HepG2 (cell line): Measurements from ENCODE around the gene RASA3. TPM values are rescaled to one million over a fixed set of nuclear protein-coding genes. Genes with fewer than 3 reads are reported as not detected.

ENCODE experiments used
- ATAC-seq: fragments of 200-7000 bp; cut with Tn5 transposase; 3 replicates; pipeline ENCODE4 v1.9.1; 2020; ENCODE audit warnings: mild to moderate bottlenecking, moderate library complexity
- BruUV-seq: library from RNA; stranded (reverse); fragments of 400-500 nt; replicated peaks from 2 replicates; lab custom pipeline; 2021; lab: Mats Ljungman, UMichigan
- CTCF ChIA-PET: fragments of 300-600 bp; formaldehyde crosslinking; extraction: SDS; loops from one replicate; lab custom pipeline; 2021; ENCODE audit warnings: low total read pairs, inconsistent platforms, low intra/inter-chr PET ratio; lab: Yijun Ruan, JAX
- POLR2A ChIA-PET: fragments of 350-600 bp; sonication (Branson Sonifier 250); formaldehyde crosslinking; loops from one replicate; lab custom pipeline; 2020; ENCODE audit warnings: antibody characterized with exemption, inconsistent platforms; lab: Yijun Ruan, JAX
- DNase-seq: peaks from one replicate; pipeline ENCODE4 v3.0.0-alpha.2; 2015; ENCODE audit warnings: low spot score
- FAIRE-seq: peaks from 3 replicates; lab custom pipeline; 2011; peaks lifted over from hg19 to GRCh38; lab: Jason Lieb, UNC
- H2AFZ ChIP-seq: one replicate; pipeline ENCODE4 v1.6.1; 2011; ENCODE audit warnings: low read length, inconsistent platforms
- H3K27ac ChIP-seq: fragments of 300-600 bp; 3 replicates; pipeline ENCODE4 v1.8.0; 2011; ENCODE audit warnings: mixed run types, mild to moderate bottlenecking, mixed read lengths, low read length, inconsistent platforms; ENCODE audit not compliant: insufficient read depth; ENCODE audit errors: extremely low read length
- H3K27me3 ChIP-seq, 2 experiments: fragments of 200-600 bp in 1 of 2; 2 replicates in 1 of 2; 3 replicates in 1 of 2; pipeline versions ENCODE4 v1.6.0 to v1.8.0; 2011; ENCODE audit warnings: low read length in 2 of 2, mild to moderate bottlenecking in 2 of 2, moderate library complexity in 2 of 2, inconsistent platforms in 1 of 2; ENCODE audit not compliant: insufficient read depth in 2 of 2, control insufficient read depth in 1 of 2
- H3K36me3 ChIP-seq, 2 experiments: fragments of 200-600 bp in 1 of 2; replicated peaks in 1 of 2; 2 replicates in 1 of 2; 3 replicates in 1 of 2; pipeline versions ENCODE4 v1.5.1 to v1.8.0; 2011; ENCODE audit warnings: low read length in 2 of 2, inconsistent platforms in 1 of 2; ENCODE audit not compliant: insufficient read depth in 2 of 2, control insufficient read depth in 1 of 2
- H3K4me1 ChIP-seq: 2 replicates; pipeline ENCODE4 v1.5.1; 2012; ENCODE audit warnings: low read length, inconsistent platforms; ENCODE audit not compliant: insufficient read depth
- H3K4me2 ChIP-seq: 2 replicates; pipeline ENCODE4 v1.6.0; 2011; ENCODE audit warnings: low read depth, low read length, inconsistent platforms
- H3K4me3 ChIP-seq, 3 experiments: fragments of 200-600 bp in 1 of 3; sonication (generic), shearing (Covaris generic) in 1 of 3; replicated peaks in 1 of 3; 2 replicates each; pipeline ENCODE4 v1.5.1; 2011 to 2016; ENCODE audit warnings: low read length in 3 of 3, inconsistent platforms in 2 of 3, low read depth in 2 of 3, mild to moderate bottlenecking in 2 of 3, control low read depth in 1 of 3, mixed read lengths in 1 of 3; ENCODE audit not compliant: insufficient read depth in 1 of 3
- H3K79me2 ChIP-seq: one replicate; pipeline ENCODE4 v1.6.1; 2011; ENCODE audit warnings: low read length, inconsistent platforms; ENCODE audit not compliant: insufficient read depth
- H3K9ac ChIP-seq: 2 replicates; pipeline ENCODE4 v1.6.0; 2011; ENCODE audit warnings: mild to moderate bottlenecking, low read depth, low read length, inconsistent platforms; ENCODE audit not compliant: insufficient read depth
- H3K9me3 ChIP-seq: 2 replicates; pipeline ENCODE4 v1.5.1; 2012; ENCODE audit warnings: mild to moderate bottlenecking, low read length
- H4K20me1 ChIP-seq: 2 replicates; pipeline ENCODE4 v1.6.0; 2011; ENCODE audit warnings: inconsistent platforms, mild to moderate bottlenecking, low read length, moderate library complexity; ENCODE audit not compliant: insufficient read depth
- EP300 ChIP-seq, 3 experiments: sonication (generic) in 1 of 3; formaldehyde crosslinking in 1 of 3; IDR thresholded peaks; 2 replicates each; pipeline versions ENCODE4 v1.5.1 to v1.6.1; 2011 to 2020; ENCODE audit warnings: low read depth in 2 of 3, low read length in 2 of 3, borderline replicate concordance in 1 of 3, improper control_type of control experiment in 1 of 3, mild to moderate bottlenecking in 1 of 3, missing genetic modification reagents in 1 of 3, moderate library complexity in 1 of 3
- SIN3B ChIP-seq: fragments of 150-350 bp; IDR thresholded peaks from 2 replicates; pipeline ENCODE4 v1.6.1; 2014; ENCODE audit warnings: low read length
- SOX5 ChIP-seq: IDR thresholded peaks from 2 replicates; pipeline ENCODE4 v1.6.1; 2016; ENCODE audit warnings: borderline replicate concordance
- TAF1 ChIP-seq: sonication (generic); formaldehyde crosslinking; IDR thresholded peaks from 2 replicates; pipeline ENCODE4 v1.4.0; 2020; ENCODE audit warnings: missing genetic modification reagents
- TBX2 ChIP-seq: sonication (generic); formaldehyde crosslinking; IDR thresholded peaks from 2 replicates; pipeline ENCODE4 v1.5.0; 2020; ENCODE audit warnings: missing genetic modification reagents, mild to moderate bottlenecking, borderline replicate concordance
- YY1 ChIP-seq: IDR thresholded peaks from 2 replicates; pipeline ENCODE4 v1.6.1; 2011; ENCODE audit warnings: low read length, low read depth, moderate library complexity, mild to moderate bottlenecking; ENCODE audit not compliant: insufficient read depth, insufficient replicate concordance
- ZBTB7A ChIP-seq: sonication (generic); formaldehyde crosslinking; IDR thresholded peaks from 2 replicates; pipeline ENCODE4 v1.8.0; 2022; ENCODE audit warnings: mild to moderate bottlenecking, missing genetic modification reagents
- ZFX ChIP-seq: sonication (generic); formaldehyde crosslinking; IDR thresholded peaks from 2 replicates; pipeline ENCODE4 v1.4.0; 2020; ENCODE audit warnings: mild to moderate bottlenecking, low read depth, missing genetic modification reagents, moderate library complexity
- ZNF10 ChIP-seq: sonication (generic); formaldehyde crosslinking; IDR thresholded peaks from 2 replicates; pipeline ENCODE4 v1.4.0; 2020; ENCODE audit warnings: mild to moderate bottlenecking, low read depth, missing genetic modification reagents, borderline replicate concordance
- ZNF430 ChIP-seq: sonication (generic); formaldehyde crosslinking; IDR thresholded peaks from 2 replicates; pipeline ENCODE4 v1.9.0; 2021; ENCODE audit warnings: mild to moderate bottlenecking, missing genetic modification reagents
- ZNF543 ChIP-seq: sonication (generic); formaldehyde crosslinking; IDR thresholded peaks from 2 replicates; pipeline ENCODE4 v1.4.0; 2020; ENCODE audit warnings: mild to moderate bottlenecking, missing genetic modification reagents
- ZNF660 ChIP-seq: sonication (generic); formaldehyde crosslinking; IDR thresholded peaks from 2 replicates; pipeline ENCODE4 v1.5.1; 2020; ENCODE audit warnings: mild to moderate bottlenecking, low read depth, missing genetic modification reagents, borderline replicate concordance
- whole genome bisulfite sequencing: methylation state at CpG from one replicate; pipeline ENCODE4 v1.1.6; 2017; ENCODE audit warnings: low lambda C conversion rate; 5-methylcytosine and 5-hydroxymethylcytosine counted together
- in situ Hi-C: cut with HindIII; loops from 2 replicates; pipeline ENCODE4 v1.10.0; 2017; ENCODE audit warnings: low pct_unique_long_range_greater_than_20kb; ENCODE audit not compliant: extremely low pct_ligation_motif_present
- intact Hi-C: fragments of 100-400 bp; cut with micrococcal nuclease; formaldehyde crosslinking; loops from one replicate; pipeline ENCODE4 v1.10.0; 2022; ENCODE audit not compliant: unreplicated experiment
- polyA plus RNA-seq, 8 experiments: library from polyadenylated mRNA; depleted of rRNA in 3 of 8; stranded (reverse) in 7 of 8; unstranded in 1 of 8; fragments of >200 nt; fragmentation: Illumina TruSeq in 4 of 8; extraction: Trizol in 4 of 8; gene quantifications; 2 replicates each; pipeline versions ENCODE4 v1.2.1 to v1.2.3, GENCODE V29; 2011 to 2016; ENCODE audit warnings: low read depth in 4 of 8, missing spikeins in 1 of 8, mixed read lengths in 1 of 8; ENCODE audit not compliant: insufficient read depth in 1 of 8
- total RNA-seq, 5 experiments: library from RNA; depleted of rRNA; stranded (reverse); fragments of >200 nt; fragmentation: Illumina TruSeq; extraction: Trizol; gene quantifications; 2 replicates each; pipeline ENCODE4 v1.2.3, GENCODE V29; 2016; ENCODE audit warnings: low read depth in 1 of 5
- TF ChIP-seq, protein P1 (sequence below): sonication (generic); formaldehyde crosslinking; IDR thresholded peaks from 2 replicates; pipeline ENCODE4 v1.4.0; 2020; ENCODE audit warnings: missing genetic modification reagents
- TF ChIP-seq, protein P2 (sequence below): sonication (generic); formaldehyde crosslinking; IDR thresholded peaks from 2 replicates; pipeline ENCODE4 v1.4.0; 2020; ENCODE audit warnings: missing genetic modification reagents
- TF ChIP-seq, protein P3 (sequence below): sonication (generic); formaldehyde crosslinking; IDR thresholded peaks from 2 replicates; pipeline ENCODE4 v1.5.0; 2020; ENCODE audit warnings: mild to moderate bottlenecking, missing genetic modification reagents

RASA3 gene
- total and polyA plus RNA-seq, 2 of the 13 experiments (the other 11 are each of a cell fraction or from before 2014, with no cell fraction given), result 0.05 TPM; not detected in 1

DNA sequence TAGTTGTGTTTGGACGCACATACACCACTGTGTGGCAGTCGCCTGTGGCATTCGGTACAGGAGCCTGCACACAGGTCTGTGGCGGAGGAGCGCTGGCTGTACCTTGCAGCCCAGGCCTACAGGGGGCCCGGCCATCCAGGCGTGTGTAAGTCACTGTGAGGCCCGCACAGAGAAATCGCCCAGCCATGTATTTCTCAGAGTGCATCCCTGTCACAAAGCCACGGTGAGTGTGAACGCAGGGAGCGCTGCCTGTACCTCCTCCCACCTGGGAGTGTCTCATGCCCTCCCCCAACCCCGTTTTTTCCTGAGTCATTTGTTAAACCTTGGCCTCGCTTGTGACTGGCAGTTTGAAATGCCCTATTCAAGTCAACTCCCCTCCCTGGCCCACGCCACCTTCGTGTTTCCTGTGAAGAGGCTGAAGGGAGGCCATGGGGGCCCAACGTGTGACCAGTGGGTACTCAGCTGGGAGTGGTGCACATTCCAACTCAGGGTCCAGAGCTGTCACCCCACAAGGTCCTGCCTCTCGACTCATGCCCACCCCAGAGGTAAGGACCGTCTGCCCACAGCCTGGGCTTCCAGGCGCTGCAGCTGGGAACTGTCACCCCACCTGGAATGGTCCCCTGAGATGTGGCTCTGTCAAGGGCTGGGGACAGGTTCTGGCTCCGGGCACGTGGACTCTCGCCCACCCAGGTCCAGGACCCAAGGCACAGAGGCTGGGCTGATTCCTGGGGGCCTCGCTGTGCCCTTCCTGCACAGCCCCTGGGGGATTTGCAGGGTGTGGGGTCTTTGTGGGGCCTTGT is 11.6 kb upstream of the RASA3 start (continued):
- peak; percentile 23; the same call in 1 of the 2 replicates for TF ChIP-seq ZFX (CRISPR knock-in tag)
- TF ChIP-seq YY1, result peak; percentile 13

DNA sequence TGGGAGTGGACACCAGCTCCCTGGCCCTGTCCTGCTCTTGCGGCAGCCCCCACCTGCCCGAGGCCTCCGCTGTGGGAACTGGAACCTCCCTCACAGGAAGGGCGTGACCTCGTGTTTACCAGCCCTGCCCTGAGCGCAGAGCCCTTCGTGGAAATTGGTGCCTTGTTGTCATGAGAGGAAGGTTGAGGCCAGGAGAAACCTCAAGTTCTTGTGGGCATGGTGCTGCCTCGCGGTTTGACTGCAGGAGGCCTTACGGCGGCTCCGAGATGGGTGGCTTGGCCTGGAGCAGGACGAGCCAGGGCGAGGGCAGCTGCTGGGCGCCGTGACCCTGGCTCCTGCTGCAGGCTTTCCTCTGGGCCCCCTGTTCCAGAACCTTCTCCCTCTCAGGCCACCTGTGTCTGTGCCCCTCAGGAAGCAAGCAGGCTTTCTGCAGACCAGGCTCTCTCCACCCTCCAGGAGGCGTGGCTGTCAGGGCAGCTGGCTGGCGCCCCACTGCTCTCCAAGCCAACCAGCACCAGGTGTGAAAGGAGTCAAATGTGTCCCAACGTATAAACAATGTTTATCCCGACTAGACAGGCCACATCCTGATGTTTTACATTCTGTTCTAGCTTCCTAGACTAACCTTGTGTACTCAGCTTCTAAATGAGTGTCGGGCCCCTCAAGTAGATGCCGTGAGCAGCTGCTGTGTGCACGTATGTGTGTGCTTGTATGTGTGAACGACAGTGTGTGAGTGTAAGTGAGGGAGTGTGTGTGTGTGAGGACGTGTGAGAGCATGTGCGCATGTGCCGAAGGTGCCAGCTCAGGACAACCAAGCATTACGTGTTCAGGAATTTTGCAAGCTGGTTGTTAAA is 10.4 kb upstream of the RASA3 start:
- Histone ChIP-seq H3K27me3 (peaks cover 8 to 24% of the 10 kb centered on the region in 2 experiments; a peak in 4 of 5 replicates), H3K9me3 (no peaks in the 10 kb centered on the region), H3K4me2 (no peak overlapping the region), H2AFZ (no peak overlapping the region), H4K20me1 (no peaks in the 10 kb centered on the region), H3K36me3 (no peaks in the 10 kb centered on the region), H3K4me1 (no peaks in the 10 kb centered on the region), H3K9ac (no peak overlapping the region), H3K4me3 (no peak overlapping the region), H3K27ac (no peak overlapping the region), H3K79me2 (no peaks in the 10 kb centered on the region)
- DNase-seq, result no peak
- intact Hi-C loops (loop anchor here (1.0 kb wide), 1 partner anchor 83 kb away; no protein-coding TSS in a partner anchor), in situ Hi-C loops (loop anchor here (5.0 kb wide), 1 partner anchor 84 kb away; no protein-coding TSS in a partner anchor)
- BruUV-seq, result no TSS peak
- WGBS, result 36% methylated on average over 13 of the region's 28 CpGs
- CTCF ChIA-PET, result interaction anchor here (1.7 kb wide), 1 partner anchor 84 kb away, joined by 12 read pairs; no protein-coding TSS in a partner anchor
- FAIRE-seq, result no peak
- ATAC-seq, result no peak
- POLR2A ChIA-PET, result no interaction called here
- TF ChIP-seq ZNF660 (CRISPR knock-in tag), result no peak
- TF ChIP-seq, protein P1, sequence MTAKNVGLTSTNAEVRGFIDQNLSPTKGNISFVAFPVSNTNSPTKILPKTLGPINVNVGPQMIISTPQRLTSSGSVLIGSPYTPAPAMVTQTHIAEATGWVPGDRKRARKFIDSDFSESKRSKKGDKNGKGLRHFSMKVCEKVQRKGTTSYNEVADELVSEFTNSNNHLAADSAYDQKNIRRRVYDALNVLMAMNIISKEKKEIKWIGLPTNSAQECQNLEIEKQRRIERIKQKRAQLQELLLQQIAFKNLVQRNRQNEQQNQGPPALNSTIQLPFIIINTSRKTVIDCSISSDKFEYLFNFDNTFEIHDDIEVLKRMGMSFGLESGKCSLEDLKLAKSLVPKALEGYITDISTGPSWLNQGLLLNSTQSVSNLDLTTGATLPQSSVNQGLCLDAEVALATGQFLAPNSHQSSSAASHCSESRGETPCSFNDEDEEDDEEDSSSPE (CRISPR knock-in tag), result no peak
- no peak for TF ChIP-seq TAF1 (CRISPR knock-in tag)
- no peak for TF ChIP-seq TBX2 (CRISPR knock-in tag)
- TF ChIP-seq ZNF10 (CRISPR knock-in tag), result no peak
- no peak for TF ChIP-seq SOX5 (CRISPR knock-in tag)
- no peak for TF ChIP-seq ZNF430 (CRISPR knock-in tag)
- no peak for TF ChIP-seq ZNF543
- no peak for TF ChIP-seq EP300 (IDR thresholded peaks at IDR 0.05; ENCODE audit: low read depth in 2 of 2, low read length in 2 of 2)
- no peak for TF ChIP-seq EP300 (CRISPR knock-in tag; IDR thresholded peaks at IDR 0.05; ENCODE audit: borderline replicate concordance)
- TF ChIP-seq, protein P2, sequence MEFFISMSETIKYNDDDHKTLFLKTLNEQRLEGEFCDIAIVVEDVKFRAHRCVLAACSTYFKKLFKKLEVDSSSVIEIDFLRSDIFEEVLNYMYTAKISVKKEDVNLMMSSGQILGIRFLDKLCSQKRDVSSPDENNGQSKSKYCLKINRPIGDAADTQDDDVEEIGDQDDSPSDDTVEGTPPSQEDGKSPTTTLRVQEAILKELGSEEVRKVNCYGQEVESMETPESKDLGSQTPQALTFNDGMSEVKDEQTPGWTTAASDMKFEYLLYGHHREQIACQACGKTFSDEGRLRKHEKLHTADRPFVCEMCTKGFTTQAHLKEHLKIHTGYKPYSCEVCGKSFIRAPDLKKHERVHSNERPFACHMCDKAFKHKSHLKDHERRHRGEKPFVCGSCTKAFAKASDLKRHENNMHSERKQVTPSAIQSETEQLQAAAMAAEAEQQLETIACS, result no peak
- TF ChIP-seq SIN3B, result no peak
- TF ChIP-seq, protein P3, sequence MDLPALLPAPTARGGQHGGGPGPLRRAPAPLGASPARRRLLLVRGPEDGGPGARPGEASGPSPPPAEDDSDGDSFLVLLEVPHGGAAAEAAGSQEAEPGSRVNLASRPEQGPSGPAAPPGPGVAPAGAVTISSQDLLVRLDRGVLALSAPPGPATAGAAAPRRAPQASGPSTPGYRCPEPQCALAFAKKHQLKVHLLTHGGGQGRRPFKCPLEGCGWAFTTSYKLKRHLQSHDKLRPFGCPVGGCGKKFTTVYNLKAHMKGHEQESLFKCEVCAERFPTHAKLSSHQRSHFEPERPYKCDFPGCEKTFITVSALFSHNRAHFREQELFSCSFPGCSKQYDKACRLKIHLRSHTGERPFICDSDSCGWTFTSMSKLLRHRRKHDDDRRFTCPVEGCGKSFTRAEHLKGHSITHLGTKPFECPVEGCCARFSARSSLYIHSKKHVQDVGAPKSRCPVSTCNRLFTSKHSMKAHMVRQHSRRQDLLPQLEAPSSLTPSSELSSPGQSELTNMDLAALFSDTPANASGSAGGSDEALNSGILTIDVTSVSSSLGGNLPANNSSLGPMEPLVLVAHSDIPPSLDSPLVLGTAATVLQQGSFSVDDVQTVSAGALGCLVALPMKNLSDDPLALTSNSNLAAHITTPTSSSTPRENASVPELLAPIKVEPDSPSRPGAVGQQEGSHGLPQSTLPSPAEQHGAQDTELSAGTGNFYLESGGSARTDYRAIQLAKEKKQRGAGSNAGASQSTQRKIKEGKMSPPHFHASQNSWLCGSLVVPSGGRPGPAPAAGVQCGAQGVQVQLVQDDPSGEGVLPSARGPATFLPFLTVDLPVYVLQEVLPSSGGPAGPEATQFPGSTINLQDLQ (CRISPR knock-in tag), result no peak
- TF ChIP-seq ZBTB7A (CRISPR knock-in tag), result no peak
